Measurements from ENCODE around the gene ADGRD1. TPM values are rescaled to one million over a fixed set of nuclear protein-coding genes. Genes with fewer than 3 reads are reported as not detected.

Gene ADGRD1
- total RNA-seq, 1 experiment from 2014 or later = not detected

DNA sequence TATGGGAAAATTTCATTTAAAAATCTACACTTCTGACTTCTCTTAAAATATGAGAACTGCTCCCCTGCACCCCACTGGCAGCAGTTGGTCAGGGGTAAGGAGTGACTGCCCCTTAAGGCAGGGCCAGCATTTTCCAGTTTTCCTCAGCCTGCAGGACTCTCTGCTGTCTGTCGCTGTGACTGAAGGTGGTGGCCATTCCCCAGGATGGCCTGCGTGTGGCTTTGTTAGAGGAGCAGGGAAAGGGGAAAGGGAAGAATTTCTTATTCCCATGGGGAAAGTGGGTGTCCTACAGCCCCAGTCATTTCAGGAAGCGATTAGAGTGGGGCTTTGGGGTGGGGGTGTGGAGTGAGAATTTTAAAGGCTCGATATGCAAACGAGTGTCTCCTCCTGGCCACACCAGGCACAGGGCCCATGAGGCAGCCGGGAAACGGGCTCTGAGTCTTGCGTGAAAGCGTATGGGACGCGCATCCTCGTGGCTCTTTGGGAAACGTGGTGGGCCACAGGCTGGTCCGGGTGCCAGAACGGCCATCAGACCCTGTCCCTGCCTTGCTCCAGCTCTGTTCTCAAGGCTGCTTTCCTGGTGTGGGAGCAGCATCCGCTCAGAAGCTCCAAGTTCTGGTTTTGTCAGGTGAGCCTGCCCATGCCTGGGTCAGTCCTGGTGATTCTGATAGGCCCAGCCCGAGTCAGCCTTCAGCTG is 23.5 kb downstream of the ADGRD1 start:
- DNase-seq (ENCODE audit: low read depth) = no peak
- in situ Hi-C loops (cut with HindIII; ENCODE audit: low pct_unique_long_range_greater_than_20kb, low sequenced_read_pairs) = no loop called here

DNA sequence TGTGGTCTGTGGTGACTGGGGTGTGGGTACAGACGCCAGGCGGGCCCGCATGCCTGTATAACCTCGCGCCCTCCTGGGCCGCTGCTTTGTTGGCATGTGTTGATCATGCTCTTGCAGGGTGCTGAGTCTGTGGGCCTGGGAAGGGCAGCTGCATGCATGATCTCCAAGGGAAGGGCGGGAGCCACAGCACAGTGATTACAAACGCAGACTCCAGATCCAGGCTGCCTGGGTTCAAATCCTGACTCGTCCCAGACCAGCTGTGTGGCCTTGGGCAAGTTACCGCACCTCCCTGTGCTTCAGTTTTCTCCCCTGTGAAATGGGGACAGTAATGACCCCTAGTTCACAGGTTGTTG is 24.0 kb downstream of the ADGRD1 start:
- DNase-seq (ENCODE audit: low read depth) = no peak
- in situ Hi-C loops (cut with HindIII; ENCODE audit: low pct_unique_long_range_greater_than_20kb, low sequenced_read_pairs) = no loop called here

GRCh38 chr12:130978785-130979184 is 25.1 kb downstream of the ADGRD1 start:
- in situ Hi-C loops (cut with HindIII; ENCODE audit: low pct_unique_long_range_greater_than_20kb, low sequenced_read_pairs) = no loop called here
- no peak for DNase-seq (ENCODE audit: low read depth)

DNA sequence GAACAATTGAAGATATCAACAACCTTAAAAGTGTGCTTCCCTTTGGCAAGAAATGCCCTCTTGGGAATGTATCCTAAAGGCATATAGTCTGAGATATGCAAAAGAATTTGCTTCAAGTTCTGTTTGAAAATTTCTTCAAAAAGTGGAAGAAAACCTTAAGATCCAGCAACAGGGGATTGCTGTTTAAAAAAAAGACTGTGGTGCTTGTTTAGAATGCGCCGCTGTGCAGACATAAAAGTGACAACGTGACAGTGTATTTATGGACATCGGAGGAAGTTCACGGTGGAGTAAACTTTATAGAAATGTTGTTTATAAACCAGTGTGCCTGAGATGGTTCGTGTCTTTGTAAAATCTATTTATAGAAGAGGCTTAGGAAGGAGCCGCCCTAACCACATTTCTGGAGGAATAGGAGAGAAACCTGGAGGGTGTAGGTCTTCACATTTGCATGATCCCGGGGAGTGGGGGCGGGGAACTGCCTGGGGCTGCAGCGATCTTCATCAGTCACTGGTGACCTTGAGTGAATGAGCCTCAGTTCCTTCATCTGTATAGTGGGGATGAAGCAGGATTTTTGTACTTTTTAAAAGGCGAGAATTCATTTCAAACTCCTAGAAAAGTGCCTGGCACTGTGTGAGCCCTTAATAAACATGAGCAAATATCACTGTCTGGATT is 27.5 kb downstream of the ADGRD1 start:
- in situ Hi-C loops (cut with HindIII; ENCODE audit: low pct_unique_long_range_greater_than_20kb, low sequenced_read_pairs) = no loop called here
- no peak for DNase-seq (ENCODE audit: low read depth)

DNA sequence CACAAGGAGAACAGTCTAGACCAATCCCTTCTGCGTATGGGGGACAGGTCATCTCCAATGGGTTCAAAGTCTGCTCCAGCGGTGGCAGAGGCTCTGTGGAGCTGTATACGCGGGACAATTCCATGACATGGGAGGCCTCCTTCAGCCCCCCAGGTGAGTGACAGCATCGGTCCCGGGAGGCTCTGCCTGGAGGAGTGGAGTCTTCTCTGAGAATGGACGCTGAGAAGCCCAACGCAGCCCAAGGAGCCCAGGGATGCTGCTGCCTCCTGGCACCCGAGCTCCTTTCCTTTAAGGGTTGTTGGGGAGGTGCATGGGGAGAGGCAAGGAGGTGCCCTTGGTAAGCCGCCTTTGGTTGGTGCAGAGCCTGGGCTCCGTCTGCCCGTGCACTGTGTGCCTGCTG is 28.2 kb downstream of the ADGRD1 start:
- in situ Hi-C loops (cut with HindIII; ENCODE audit: low pct_unique_long_range_greater_than_20kb, low sequenced_read_pairs) = no loop called here
- DNase-seq (ENCODE audit: low read depth) = no peak

DNA sequence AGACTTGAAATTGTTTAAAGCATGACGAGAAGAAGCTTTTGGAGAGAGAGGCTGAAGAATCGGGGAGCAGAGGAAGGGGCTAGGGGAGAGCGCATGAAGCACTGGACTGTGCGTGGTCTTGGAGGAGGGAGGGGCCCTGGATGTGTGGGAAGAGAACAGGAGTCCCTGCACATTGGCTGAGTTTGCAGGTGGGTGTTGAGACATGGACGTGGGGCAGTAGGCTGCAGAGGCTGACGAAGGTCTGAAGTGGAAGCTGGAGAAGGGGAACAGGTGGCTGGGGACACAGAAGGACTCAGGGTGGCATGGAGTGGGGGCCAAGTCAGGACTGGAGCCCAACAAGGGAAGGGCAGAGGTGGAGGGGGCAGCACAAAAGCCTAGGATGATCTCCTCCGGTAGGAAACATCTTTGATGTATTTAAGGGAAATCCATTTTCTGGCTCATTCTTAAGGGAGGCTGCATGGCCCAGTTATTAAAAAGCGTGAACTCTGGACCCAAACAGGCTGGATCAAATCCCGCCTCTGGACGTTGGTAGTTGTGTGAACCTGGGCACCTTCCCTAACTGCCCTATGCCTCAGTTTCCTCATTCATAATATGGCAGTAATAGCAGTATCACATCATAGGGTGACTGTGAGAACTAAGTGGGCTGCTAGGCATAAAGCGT is 29.0 kb downstream of the ADGRD1 start:
- in situ Hi-C loops (cut with HindIII; ENCODE audit: low pct_unique_long_range_greater_than_20kb, low sequenced_read_pairs) = no loop called here

DNA sequence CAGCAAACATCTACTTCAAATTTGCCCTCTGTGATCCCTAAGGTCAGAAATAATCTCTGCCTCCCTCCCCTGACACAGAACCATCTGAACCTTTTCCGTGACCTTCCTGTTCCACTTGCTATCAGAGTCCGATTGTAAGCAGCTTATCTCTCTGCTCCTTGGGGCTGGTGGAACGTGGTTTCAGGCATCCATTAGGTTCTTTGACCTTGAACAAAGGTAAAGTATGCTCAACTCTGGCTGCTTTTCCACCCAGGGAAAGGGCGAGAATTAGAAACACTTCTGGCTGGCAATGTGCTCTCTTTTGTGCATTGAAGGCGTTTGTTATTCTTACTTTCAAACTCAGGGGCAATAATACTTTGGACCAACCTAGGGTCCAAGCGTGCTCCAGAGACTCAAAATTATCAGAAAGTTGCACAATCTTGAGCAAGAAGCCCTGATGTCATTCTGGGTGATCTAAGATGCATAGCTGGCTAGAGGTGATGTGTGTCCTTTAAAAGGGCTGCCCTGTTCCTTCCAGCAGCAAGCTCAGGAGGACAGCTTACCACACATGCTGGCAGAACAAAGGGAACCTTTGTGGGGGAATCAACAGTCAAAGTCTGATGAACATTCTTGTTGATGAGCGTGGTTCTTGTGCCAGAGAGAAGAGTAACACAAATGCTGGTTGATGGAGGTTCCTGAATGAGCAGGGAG is 29.8 kb downstream of the ADGRD1 start:
- in situ Hi-C loops (cut with HindIII; ENCODE audit: low pct_unique_long_range_greater_than_20kb, low sequenced_read_pairs) = no loop called here
- no peak for DNase-seq (ENCODE audit: low read depth)

More for the DNA sequence above, 29.0 kb downstream of the ADGRD1 start:
- no peak for DNase-seq (ENCODE audit: low read depth)

DNA sequence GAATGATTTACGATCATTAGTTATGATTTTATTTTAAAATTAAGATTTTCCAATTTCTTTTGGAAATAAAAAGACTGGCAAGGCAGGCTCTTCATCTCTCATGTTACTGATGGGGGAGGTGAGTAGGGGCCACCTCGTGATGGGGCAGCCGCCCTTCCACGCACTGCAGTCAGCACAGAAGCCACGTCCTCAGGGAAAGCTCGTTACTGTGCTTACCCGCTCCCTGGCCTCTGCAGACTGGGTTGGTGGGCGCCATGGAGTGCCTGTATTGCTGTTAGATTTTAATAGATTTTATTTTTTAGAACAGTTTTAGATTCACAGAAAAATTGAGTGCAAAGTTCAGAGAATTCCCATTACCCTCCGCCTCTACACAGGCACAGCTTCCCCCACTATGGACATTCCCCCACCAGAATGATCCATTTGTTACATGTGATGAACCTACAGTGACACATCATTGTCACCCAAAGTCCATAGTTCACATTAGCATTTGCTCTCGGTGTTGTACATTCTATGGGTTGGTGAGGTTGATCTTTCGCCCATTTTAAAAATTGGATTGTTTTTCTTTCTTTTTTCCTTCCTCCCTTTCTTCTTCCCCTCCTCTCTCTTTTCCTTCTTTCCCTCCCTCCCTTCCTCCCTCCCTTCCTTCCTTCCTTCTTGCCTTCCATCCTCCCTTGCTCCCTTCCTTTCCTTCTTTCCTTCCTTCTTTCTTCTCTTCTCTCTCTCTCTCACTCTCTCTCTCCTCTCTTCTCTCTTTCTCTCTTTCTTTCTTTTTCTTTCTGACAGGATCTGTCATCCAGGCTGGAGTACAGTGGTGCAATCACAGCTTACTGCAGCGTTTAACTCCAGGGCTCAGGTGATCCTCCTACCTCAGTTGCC is 30.7 kb downstream of the ADGRD1 start:
- in situ Hi-C loops (cut with HindIII; ENCODE audit: low pct_unique_long_range_greater_than_20kb, low sequenced_read_pairs) = no loop called here
- DNase-seq (ENCODE audit: low read depth) = no peak

DNA sequence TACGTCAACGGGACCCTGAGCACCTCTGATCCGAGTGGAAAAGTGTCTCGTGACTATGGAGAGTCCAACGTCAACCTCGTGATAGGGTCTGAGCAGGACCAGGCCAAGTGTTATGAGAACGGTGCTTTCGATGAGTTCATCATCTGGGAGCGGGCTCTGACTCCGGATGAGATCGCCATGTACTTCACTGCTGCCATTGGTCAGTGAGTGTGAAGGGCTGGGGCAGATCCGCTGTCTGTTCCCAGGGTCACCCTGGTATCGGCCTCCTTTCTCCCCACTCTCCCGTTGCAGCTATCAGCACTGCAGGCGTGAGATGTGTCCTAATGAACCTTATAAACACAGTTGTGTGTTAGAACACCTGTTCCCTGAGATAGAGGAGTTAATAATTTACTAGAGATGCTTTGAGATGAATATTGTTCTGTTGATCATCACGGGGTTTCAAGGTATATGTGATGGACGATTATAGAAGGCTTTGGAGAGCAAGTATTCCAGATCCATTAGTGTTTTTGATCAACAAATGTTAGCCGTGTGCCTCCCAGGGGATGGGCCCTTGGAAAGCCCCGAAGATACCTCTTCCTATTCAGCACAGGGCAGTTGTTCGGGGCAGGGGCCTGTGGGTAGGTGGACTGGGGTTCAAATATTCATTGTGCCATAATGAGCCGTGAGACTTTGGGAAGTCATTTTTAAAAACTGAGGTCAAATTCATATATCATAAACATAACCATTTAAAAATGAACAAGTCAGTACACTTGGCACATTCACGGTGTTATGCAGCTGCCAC is 33.6 kb downstream of the ADGRD1 start:
- no peak for DNase-seq (ENCODE audit: low read depth)
- in situ Hi-C loops (cut with HindIII; ENCODE audit: low pct_unique_long_range_greater_than_20kb, low sequenced_read_pairs) = no loop called here

DNA sequence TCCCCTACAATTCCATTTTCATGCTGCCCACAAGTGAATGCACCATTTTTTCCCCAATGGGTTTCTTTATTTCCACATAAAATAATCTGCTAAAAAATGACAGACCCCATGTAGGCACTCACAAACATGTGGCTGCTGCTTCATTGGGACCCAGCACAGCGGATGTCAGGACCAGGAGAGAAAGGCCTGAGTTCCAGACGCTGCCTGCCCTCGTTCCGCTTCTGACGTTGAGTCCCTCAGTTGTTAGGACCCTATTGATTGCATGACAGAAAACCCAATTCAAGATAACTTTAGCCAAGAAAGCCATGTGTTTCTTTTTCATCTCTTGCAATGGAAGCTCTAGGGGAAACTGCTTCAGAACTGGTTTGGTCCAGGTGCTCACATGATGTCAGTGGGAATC is 34.6 kb downstream of the ADGRD1 start:
- in situ Hi-C loops (cut with HindIII; ENCODE audit: low pct_unique_long_range_greater_than_20kb, low sequenced_read_pairs) = no loop called here
- DNase-seq (ENCODE audit: low read depth) = no peak

DNA sequence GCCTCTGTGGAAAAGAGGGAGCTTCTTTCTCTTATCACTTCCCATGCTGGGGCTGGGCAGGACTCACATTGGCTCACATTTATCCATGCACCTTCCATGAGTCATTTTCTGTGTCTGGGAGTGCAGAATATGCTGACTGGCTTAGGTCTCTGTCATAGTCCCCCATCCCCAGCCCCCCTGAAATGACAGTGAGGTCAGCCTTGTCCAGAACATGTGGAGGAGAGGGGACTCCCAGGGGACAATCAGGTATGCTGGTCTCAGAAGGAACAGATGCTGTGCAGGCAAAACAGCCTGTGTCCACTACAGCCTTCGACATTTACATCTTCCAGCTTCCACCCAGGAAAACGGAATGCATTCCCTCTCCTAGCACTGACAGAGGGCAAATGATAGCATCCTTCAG is 35.0 kb downstream of the ADGRD1 start:
- DNase-seq (ENCODE audit: low read depth) = no peak
- in situ Hi-C loops (cut with HindIII; ENCODE audit: low pct_unique_long_range_greater_than_20kb, low sequenced_read_pairs) = no loop called here

- in situ Hi-C loops (cut with HindIII; ENCODE audit: low pct_unique_long_range_greater_than_20kb, low sequenced_read_pairs) = no loop called here
- DNase-seq (ENCODE audit: low read depth) = no peak
These were observed 35.7 kb downstream of the ADGRD1 start for GRCh38 chr12:130989391-130989790.

- in situ Hi-C loops (cut with HindIII; ENCODE audit: low pct_unique_long_range_greater_than_20kb, low sequenced_read_pairs) = no loop called here
- no peak for DNase-seq (ENCODE audit: low read depth)
These were observed 36.3 kb downstream of the ADGRD1 start for GRCh38 chr12:130990034-130990433.

DNA sequence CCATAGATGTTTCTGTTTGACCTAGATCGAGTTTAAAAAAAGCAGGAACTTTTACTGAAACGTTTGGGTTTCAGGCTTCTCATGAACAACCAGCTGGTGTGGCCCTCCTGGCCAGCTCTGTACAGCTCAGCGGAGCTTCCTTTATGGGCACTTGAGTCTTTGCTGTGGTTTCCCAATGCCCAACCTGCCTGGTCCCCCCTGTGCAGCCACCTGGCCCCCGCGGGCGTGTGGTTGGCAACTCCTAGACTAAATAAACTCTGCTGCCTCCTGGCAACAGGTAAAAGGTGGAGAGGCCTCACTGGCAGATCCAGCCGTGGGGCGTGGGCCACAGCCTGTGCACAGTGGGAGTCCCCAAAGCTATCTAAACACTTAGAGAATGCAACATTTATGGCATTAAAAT is 38.7 kb downstream of the ADGRD1 start:
- DNase-seq (ENCODE audit: low read depth) = no peak

DNA sequence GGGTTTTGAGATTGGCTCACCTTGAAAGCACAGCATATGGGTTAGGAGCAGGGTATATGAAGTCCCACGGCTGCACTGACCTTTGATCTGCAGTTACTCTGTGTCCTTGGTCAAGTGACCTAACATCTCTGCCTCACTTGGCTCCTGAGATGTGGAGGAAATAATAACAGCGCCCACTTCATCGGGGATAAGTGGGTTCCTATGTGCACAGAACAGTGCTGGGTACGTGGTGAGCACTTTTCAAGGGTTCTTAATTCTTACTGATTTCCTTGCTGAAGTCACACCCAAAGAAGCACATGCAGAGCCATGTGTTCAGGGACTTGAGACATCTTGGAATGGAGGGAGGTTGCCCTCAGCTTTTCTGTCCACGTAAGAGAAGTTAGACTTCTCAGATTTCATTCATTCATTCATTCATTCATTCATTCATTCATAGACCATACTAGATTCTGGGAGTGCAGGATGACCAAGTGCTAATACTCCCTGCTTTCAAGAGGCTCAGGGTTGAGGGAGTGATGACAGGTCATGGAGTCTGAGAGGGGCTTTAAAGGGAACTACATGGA is 39.4 kb downstream of the ADGRD1 start:
- DNase-seq (ENCODE audit: low read depth) = no peak
- in situ Hi-C loops (cut with HindIII; ENCODE audit: low pct_unique_long_range_greater_than_20kb, low sequenced_read_pairs) = no loop called here

More for the DNA sequence above, 38.7 kb downstream of the ADGRD1 start:
- in situ Hi-C loops (cut with HindIII; ENCODE audit: low pct_unique_long_range_greater_than_20kb, low sequenced_read_pairs) = no loop called here

DNA sequence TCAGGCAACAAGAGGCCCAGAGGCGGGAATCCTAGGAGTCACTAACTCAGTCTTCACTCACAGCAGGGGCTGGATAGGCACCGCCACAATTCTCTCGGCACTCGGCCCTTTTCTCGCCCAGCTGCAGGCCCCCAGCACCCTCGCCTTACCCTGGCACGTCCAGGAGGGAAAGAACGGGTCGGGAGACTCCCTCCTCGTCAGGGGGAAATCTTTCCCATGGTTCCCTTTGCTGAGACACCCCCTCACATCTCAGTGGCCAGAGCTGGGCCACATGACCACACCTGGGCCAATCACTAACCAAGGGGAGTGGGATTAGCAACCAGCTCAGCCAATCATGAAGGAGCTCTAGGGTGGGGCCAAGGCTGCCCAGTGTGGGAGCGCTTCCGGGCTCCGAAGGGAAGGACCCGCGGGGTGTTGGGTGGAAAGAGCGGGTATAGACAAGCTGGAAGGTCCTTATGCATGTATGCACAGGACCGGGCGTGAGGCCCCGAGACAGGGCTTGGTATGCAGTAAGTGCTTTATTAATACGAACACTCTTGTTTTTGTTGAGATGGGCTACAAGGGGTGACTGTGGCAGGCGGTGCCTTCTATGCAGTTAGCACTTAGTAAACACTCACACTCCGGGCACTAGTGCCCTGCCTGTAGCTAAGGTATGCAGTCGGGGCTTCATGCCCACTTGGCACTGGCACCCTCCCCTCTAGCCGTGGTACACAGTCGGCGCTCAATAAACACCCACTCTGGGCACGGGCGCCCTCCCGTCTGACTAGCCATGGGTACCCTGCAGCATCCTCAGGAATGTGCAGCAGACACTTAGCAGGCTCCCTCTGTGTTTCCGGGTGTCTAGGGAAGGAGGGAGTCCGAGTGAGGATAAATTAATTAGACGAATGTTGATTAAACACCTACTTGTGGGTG is 40.3 kb downstream of the ADGRD1 start:
- in situ Hi-C loops (cut with HindIII; ENCODE audit: low pct_unique_long_range_greater_than_20kb, low sequenced_read_pairs) = no loop called here
- no peak for DNase-seq (ENCODE audit: low read depth)

All from Caki2 (cell line).